Superior temporal gyrus (tissue), 1 donor: ENCODE data around the gene YPEL2.

ENCODE experiments used
- DNase-seq: peaks from one replicate; pipeline ENCODE4 v3.0.0-alpha.2; 2016; ENCODE audit errors: extremely low spot score

YPEL2 gene

DNA sequence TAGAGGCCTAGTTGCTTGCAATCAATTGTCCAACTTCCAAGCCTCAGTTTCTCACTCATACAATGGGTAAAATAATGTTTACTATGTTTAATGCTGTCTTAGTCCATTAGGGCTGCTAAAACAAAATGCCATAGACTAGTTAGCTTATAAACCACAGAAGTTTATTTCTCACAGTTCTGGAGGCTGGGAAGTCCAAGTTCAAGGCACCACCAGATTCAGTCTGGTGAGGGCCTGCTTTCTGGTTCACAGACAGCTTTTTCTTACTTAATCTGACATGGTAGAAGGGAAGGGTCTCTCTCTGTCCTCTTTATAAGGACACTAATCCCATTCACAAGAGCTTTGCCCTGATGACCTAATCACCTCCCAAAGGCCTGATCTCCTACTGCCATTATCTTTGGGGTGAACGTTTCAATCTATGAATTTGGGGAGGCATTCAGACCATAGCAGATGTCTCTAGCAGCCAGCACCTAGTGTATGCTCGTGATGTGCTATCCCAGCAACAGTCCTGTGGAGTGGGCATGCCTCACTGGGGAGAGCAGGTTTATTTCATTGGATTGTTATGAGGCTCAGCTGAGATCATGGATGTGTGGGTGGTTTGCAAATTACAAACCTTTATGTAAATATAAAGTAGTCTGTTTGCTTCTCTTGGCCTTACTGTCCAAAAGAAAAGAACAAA, 25.2 kb downstream of the YPEL2 start:
- DNase-seq = peak; percentile 23

DNA sequence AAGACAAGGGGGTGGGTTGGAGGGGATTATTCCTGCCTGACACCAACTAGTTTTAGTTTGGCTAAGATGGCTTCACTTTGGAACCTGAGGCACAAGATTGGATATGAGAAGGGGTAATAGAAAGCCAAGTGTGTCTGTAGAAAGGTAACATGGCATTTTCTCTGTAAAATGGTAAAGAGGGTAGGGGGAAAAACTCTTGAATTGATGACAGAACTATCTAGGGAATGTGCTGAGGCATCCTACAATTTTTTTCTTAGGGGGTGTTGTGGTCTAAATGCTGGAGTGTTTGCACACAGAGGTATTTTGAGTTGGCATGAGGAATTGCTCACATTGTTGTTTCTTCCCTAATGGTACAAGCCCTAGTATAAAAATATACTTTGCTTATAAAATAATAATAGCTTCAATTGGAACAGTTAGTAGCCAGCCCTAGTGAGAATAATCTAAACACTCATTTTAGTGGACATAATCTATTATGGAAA, 25.8 kb downstream of the YPEL2 start:
- DNase-seq = no peak

DNA sequence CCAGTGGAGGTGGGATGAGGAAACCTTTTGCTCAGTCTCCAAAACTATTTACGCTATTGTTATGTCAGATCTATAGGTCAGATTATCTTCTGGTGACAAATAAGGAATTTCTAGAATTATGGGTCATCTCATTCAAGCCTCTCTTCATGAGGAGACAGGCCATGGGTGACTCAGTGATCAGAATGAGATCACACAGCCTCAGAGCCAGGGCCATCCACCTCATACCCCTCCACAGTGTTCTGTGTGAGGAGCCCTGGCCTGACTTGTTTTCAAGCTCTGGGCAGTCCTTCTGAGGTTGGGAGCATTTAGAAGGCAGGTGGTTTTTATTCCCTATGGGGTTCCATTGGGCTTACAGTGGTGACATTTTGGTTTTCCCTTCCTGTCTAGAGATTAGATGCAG, 26.5 kb downstream of the YPEL2 start:
- peak; percentile 23 for DNase-seq

DNA sequence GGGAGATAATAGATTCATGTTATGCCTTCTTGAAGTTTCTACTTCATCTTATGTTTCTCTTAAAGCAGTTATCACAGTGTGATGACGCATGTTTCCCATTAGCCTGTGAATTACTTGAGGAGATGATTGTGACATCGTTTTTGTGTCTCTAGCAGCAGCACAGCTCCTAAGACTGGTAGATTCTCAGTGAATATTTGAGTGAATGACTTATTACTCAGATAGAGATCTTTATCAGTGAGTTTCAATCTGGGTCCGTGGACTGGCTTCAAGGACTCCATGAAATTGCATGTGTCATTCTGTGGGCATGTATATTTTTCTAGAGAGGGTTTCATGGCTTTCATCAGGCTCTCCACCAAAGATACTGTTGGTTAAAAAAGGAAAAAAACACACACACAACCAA, 29.9 kb downstream of the YPEL2 start:
- peak; percentile 55 for DNase-seq

DNA sequence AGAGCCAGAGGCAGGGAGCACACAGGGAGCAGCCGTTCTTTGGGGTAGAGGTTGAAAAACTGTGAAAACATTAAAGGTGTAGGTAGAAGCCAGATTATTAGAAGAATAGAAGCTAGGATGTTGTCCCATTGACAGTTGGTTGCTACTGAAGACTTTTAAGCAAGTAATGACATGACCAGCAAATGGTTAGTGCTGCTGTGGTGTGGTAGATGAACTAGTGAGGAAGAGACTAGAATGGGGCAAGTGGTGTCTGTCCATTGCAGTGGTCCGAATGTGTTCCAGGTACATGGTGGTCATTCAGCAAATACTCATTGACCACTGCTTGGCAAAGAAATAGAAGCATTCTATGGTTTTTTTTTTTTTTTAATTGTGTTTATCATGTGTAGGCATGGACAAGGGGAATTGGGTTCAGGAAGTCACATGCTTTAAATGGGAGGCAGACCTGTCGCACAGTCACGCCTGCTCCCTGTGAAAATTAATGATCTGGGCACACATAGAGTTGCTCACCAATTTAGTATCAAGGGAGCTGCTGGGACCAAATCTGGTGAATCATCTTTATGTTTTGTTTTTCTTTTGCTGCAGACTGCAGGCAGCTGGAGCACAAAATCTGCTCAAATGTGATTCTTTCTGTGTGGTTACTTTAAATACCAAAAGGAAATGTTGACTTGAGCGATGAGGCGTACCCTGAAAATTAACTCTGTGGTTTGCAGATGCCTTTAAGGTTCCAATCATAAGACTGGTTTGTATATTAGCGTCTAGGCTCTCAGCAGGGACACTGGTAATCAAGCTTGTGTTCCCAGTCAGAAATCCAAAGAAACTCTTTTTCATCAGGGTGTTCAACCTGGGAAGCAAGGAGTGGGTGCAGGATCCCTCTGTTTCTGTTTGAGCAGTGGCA, 30.7 kb downstream of the YPEL2 start:
- DNase-seq = peak; percentile 77

DNA sequence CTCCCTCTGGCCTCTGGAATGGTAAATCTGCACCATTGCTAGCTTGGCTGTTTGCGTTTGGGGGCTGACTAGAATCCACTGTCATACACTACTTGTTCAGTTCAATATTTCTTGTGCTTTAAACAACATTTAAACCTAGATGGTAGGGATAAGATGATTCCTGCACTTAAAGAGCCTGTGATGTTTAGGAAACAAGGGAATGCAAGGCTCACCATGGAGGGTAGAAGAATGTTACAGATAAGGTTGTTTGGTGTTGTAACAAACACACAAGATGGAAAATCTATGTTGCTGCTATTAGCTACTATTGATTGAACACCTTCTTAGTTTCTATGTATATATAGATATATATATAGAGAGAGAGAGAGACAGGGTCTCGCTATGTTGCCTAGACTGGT, 31.4 kb downstream of the YPEL2 start:
- DNase-seq = no peak

DNA sequence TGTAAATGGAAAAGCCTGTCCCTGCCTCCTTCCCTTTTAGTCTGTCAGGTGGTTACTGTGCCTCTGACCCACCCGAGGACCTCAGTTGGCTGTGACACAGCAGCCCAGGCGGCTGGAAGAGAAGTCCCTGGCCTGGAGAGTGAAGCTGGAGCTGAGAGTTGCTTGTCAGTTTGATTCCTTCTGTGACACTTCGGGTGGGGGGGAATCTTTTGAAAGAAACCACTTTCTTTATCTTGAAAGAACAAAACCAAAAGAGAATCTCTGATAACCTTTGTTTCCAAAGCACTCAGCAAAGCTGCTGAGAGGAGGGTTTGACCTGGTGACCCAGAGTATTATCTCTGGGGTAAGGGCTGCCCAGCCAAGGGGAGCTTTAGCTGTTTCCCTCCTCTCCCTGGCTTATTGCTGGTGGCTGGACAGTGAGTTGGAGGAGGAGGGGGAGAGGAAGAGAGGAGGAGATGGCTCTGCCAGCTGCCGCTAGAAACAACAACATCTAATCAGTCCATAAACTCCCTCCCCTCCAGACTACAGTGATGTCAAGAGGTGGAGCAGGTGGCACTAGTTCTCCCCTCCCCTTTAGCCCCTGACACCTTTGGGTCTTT, 34.0 kb downstream of the YPEL2 start:
- DNase-seq = peak; percentile 85

DNA sequence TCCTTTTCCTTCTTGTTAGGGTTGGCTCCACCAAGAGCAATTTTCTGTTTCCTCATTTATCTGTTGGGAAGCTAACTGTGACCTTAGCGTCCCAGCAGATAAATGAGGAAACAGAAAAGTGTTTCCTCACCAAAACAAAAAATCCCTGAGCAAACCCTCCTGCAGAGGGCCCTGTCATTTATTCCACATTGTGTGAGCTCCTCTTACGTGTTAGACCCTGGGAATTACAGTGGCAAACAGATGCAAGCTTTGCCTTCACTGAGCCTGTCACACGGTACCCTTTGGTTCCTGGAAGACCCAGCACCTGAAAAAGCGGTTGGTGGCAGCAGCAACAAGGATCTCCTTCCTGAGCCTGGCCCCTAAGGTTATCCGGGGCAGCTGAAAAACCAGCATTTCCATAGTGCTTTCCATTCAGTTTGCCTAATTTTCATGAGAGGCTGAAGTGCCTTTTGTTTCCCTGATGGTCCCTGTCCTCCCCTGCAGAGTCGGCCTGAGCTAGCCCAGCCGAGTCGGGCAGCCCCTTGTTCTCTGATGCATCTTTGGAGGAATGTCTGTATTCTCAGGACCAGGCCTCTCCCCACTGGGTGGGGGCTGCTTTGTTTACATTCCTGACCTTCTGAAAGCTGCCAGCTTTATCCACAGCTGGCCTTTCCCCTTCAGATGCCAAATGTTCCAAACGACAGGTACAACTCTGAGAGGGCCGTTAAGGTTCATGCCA, 34.7 kb downstream of the YPEL2 start:
- peak; percentile 67 for DNase-seq

DNA sequence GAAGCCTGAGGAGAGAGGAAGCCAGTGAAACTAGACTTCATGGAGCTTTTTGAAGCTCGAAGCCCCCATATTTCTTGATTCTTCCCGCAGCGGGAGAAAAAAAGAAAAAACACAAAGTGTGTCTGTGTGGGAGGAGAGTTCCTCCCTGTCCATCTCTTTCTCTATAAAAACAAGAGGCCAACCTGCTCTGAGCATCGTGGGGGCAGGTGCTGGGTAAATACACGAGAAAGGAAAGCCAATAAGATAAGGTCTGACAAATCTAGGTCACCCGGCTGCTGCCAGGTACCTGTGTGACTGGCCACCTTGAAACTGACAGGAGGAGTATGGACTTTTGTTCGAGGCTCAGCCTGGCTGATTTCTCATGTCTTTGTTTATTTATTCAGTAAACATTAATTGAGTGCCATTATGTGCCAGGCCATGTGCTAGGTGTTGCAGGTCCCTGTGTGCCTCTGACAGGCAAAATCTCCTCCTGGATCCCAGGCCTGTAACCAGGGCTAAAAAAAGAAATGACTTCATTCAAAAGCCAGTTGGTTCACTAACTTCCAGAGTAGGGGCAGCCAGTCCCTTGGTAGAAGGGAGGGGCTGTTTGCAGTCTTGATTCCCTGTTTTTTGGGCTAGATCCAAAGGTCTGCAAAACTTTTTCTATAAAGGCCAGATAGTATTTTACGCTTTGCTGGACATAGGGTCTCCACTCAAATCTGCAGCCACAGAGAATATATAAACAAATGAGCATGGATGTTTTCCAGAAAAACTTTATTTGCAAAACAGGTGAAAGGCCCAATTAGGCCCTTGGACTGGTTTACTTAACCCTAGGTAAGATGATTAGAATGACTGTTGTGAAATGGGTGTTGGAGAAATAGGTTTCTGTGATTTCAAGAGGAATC, 35.6 kb downstream of the YPEL2 start:
- DNase-seq = peak; percentile 59

DNA sequence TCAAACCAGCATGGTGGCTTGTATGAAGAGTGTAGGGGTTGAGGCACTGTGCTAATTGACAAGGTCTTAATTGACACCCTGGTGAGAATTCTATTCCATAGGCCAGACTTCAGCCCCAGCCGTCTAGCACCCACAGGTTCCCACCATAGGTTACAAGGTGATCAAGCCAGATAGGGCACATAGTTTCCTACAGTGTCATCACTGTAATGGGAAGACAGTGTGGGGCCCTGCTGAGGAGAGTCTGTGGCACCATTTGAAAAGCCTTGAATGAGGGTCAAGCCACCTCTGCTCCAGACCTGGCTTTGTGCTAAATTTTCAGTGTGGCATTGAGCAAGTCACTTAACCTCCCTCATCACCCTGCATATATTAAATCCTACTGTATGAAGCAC, 36.2 kb downstream of the YPEL2 start:
- no peak for DNase-seq

DNA sequence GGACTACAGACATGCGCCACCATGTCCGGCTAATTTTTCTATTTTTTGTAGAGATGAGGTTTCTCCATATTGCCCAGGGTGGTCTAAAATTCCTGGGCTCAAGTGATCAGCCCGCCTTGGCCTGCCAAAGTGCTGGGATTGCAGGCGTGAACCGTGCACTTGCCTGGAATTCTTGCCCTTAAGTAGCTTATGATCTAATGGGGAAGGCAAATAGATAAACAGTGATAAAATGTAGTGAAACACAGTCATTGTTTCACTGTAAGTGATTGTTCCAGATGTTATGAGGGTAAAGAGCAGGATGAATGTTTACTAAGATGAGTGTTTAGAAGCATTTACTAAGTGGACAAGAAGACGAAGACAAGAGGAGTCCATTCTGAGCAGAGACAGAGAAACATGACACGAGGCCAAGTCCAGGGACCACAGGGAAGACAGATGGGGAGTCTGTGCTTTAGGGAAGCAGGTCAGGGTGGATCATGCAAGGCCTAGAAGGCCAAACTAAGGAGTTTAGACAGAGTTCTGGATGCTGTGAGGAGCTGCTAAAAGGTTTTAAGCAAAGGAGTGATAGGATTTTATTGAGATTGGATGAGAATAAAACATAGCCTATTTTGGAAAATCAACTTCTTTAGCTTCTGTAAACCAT, 36.9 kb downstream of the YPEL2 start:
- DNase-seq = no peak

DNA sequence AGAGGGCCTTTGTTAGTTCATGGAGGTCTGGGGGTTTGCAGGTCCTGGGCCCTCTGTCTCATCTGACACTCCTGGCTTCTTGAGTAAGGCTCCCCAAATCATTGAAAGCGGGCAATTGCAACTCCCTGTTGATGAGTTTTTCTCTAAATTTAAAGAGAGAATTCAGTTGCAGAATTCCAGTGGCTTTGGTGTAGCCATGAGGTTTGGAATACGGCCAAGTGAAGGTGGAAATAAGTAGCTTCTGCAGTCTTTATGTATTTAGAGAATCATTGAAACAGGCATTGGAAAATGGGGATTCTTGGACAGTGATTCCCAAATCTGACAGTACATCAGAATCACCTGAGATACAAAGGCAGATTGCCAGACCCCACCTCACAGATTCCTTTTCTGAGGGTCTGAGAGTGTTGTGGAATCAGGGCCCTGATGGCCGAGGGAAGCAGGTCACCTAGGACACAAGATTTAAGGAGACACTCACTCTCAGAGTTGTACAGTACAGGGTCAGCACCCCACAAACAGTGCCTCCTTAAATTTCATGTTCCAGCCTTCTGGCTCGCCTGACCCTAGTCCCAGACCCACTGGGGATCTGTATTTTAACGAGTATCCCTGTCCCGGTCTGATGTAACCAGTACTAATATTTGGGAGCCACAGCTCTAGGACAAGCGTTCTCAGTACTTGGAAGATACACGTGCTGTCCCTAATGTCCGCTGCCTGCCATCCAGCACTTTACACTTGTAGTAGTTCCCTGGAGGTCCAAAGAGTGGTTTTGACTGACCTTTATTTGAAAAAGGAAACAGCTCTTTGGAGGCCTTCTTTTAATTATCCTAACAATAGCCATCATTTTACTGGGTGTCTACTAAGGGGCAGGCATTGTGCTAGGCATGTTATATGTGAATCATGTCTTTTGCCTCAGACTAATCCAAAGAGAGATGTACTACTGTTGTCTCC, 37.8 kb downstream of the YPEL2 start:
- peak; percentile 54 for DNase-seq

DNA sequence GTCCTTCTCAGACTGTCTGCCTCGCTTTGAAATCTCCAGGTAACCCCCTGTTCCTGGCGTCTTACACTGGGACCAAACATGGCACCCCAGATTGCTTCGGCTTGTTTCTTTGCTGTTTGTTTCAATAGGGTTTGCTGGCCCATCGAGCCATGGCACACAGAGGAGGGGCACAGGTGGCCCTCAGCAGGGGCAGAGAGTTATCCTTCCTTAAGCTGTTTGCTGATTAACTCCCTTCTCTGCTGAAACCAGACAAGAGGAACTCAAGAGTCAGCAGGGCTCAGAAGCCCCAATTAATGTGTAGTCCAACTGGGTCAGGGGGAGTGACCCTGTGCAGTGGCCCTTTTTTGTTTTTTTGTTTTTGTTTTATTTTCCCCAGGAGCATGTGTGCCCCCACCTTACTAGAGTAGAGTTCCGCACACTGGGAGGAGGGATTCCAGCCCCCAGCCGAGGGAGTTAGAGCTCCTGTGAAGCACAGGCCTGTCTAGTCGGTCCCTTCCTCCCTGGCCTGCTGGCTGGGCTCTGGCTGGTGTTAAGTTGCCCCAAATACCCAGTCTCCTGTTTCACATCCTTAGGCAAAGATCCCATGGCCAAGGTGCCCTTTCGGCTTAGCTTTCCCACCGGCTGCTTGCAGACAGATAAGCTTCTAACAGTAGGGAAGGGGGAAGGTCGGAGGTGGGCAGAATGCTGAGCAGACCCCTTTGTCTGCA, 39.3 kb downstream of the YPEL2 start:
- no peak for DNase-seq

DNA sequence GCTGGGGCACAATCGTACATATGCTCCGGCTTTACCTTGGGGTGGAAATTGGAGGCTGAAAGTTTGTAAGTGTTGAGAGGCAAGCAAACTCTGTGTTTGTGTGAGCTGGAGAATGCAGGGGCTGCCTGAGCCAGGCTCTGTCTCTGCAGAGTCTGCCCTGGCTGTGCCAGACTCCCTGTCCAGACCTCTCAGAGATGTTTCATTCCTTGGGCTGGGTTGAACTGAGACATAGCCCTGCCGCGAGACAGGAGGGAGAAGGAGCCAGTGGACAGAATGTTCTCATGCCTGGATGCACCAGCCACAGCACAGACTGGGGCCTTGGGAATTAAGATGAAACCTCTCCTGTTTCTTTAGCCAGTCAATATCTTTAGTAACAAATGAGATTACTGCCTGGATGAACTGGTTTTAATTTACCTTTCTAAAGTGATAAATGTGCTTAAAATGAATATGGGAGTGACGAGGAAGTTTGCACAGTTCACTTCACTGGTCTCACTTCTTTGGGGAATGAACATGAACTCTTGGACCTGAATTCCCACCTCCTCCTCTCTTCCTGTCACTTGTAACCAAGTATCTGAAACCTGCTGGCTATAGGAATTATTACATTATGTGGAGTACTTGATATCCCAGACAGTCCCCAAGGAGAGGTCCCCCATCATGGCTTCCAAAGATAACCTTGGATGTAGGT, 40.1 kb downstream of the YPEL2 start:
- no peak for DNase-seq

DNA sequence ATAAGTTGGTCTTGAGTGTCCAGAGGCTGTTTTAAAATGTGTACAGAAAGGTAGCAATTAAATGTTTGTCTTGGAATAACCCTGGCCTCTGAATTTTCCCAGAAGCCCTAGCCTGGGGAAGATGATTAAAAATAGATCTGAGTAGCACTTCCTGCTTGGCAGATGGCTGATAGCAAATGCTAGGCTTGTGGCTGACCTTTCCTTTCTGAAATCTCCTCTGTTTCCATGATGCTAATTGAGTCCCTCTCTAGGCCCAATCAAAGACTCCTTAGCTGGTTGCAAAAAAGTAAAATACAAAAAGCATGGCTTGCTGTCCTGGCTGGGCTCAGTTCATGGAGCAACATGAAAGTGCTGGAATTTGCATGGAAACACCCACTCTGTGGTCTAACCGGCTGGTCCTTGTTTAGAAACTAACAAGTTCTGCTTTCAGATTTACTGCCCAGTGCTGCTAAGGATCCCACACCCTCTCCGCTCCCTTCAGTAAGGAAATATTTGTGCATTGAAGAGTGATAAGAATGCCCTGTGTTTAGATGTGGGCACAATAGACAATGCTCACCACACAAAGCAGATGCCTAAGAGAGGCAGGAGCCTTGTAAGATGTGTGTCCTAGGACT, 40.8 kb downstream of the YPEL2 start:
- DNase-seq = no peak

DNA sequence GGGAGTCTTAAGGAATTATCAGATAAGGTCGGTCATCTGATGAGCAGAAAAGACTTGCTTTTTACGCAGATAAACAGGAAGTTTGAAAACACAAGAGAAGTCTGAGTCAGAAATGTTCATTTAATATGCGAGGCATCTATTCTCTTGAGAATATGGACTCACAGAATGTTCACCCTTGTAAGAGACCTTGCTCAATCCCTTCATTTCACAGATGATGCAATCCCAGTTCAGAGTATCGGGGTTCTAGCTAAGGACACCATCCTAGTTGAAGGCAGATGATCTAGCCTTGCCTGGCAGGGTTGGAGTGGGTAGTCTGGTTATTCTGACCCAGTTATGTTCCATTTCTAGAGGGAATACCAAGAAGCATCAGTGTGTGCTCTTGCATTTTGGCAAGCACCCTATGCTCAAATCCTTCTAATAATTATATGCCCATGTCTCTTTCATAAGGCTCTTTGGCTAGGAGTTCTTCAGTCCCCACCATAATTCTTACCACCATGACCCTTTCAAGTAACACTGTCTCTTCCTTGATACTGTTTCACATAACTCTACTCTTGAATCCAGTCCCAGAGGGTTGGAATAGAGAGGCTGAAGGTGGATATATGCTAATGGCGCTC, 42.5 kb downstream of the YPEL2 start:
- no peak for DNase-seq

DNA sequence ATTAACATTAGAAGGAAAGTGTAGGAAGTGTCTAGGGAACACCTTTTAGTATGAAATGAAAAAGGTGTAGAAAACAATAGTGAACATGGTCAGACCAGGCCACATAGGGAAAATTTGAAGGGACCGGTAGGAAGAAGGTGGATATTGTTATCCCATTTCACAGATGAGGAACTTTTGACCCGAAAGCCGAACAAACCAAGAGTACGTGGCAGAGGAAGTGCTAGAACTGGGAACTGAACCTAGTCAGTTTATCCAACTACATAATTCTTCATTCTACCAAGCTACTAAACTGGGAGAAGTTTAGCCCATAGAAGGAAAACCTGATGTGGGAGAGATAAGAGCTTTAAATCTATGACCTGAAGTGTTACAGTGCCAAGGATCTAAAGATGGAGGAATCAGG, 43.2 kb downstream of the YPEL2 start:
- DNase-seq = no peak
